Brain microvascular endothelial cell (primary cell): Measurements from ENCODE around the gene RCAN2.

Experiments used
- DNase-seq: peaks from one replicate; pipeline ENCODE4 v3.0.0-alpha.2; 2020
- H3K27ac ChIP-seq: fragments of 250-450 bp; sonication (Bioruptor Pico); 2 replicates; pipeline ENCODE4 v1.5.1; 2020; ENCODE audit warnings: mild to moderate bottlenecking, moderate library complexity
- H3K27me3 ChIP-seq: fragments of 250-450 bp; sonication (Bioruptor Pico); replicated peaks from 2 replicates; pipeline ENCODE4 v1.5.1; 2020; ENCODE audit warnings: mild to moderate bottlenecking
- H3K36me3 ChIP-seq: fragments of 250-450 bp; sonication (Bioruptor Pico); replicated peaks from 2 replicates; pipeline ENCODE4 v1.5.1; 2020; ENCODE audit warnings: mild to moderate bottlenecking
- H3K4me3 ChIP-seq: 2 replicates; pipeline ENCODE4 v1.5.1; 2011; ENCODE audit warnings: low read depth, mild to moderate bottlenecking, control low read depth, low read length, moderate library complexity
- in situ Hi-C: cut with HindIII; loops from 2 replicates; pipeline ENCODE4 v1.10.0; 2017; ENCODE audit warnings: low sequenced_read_pairs, low pct_ligation_motif_present
- TF ChIP-seq, protein P1 (sequence below): IDR thresholded peaks from 2 replicates; pipeline ENCODE4 v1.5.1; 2011; ENCODE audit warnings: low read depth, mild to moderate bottlenecking, moderate library complexity, low read length, control low read depth, inconsistent platforms; ENCODE audit errors: missing control alignments

RCAN2 gene

GRCh38 chr6:46510651-46511050, 19.4 kb upstream of the RCAN2 start:
- Histone ChIP-seq H3K36me3 (no peaks in the 10 kb centered on the region), H3K27ac (no peak overlapping the region), H3K4me3 (no peak overlapping the region), H3K27me3 (no peaks in the 10 kb centered on the region)
- TF ChIP-seq, protein P1, sequence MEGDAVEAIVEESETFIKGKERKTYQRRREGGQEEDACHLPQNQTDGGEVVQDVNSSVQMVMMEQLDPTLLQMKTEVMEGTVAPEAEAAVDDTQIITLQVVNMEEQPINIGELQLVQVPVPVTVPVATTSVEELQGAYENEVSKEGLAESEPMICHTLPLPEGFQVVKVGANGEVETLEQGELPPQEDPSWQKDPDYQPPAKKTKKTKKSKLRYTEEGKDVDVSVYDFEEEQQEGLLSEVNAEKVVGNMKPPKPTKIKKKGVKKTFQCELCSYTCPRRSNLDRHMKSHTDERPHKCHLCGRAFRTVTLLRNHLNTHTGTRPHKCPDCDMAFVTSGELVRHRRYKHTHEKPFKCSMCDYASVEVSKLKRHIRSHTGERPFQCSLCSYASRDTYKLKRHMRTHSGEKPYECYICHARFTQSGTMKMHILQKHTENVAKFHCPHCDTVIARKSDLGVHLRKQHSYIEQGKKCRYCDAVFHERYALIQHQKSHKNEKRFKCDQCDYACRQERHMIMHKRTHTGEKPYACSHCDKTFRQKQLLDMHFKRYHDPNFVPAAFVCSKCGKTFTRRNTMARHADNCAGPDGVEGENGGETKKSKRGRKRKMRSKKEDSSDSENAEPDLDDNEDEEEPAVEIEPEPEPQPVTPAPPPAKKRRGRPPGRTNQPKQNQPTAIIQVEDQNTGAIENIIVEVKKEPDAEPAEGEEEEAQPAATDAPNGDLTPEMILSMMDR = no peak
- in situ Hi-C loops = no loop called here
- DNase-seq = peak; percentile 90

GRCh38 chr6:46509981-46510510, 18.8 kb upstream of the RCAN2 start:
- TF ChIP-seq, protein P1 = no peak
- Histone ChIP-seq H3K27me3 (no peaks in the 10 kb centered on the region), H3K27ac (no peak overlapping the region), H3K36me3 (no peaks in the 10 kb centered on the region), H3K4me3 (no peak overlapping the region)
- no peak for DNase-seq
- in situ Hi-C loops = no loop called here

- no peak for DNase-seq
- Histone ChIP-seq H3K36me3 (no peaks in the 10 kb centered on the region), H3K27me3 (no peaks in the 10 kb centered on the region), H3K4me3 (no peak overlapping the region), H3K27ac (no peak overlapping the region)
- in situ Hi-C loops = no loop called here
- TF ChIP-seq, protein P1 = no peak
These were observed 17.8 kb upstream of the RCAN2 start for GRCh38 chr6:46509063-46509462.

- no peak for DNase-seq
- Histone ChIP-seq H3K36me3 (no peaks in the 10 kb centered on the region), H3K4me3 (no peak overlapping the region), H3K27me3 (no peaks in the 10 kb centered on the region), H3K27ac (no peak overlapping the region)
- in situ Hi-C loops = no loop called here
- TF ChIP-seq, protein P1 = no peak
These were observed 16.2 kb upstream of the RCAN2 start for GRCh38 chr6:46507426-46507825.

- H3K4me3 ChIP-seq = no peak overlapping the region
- no peaks in the 10 kb centered on the region for H3K36me3 ChIP-seq
- H3K27me3 ChIP-seq = no peaks in the 10 kb centered on the region
- DNase-seq = no peak
- H3K27ac ChIP-seq = no peak overlapping the region
- TF ChIP-seq, protein P1 = no peak
- in situ Hi-C loops = no loop called here
These were observed 14.7 kb upstream of the RCAN2 start for GRCh38 chr6:46505693-46506512.

GRCh38 chr6:46504242-46504641, 13.0 kb upstream of the RCAN2 start:
- Histone ChIP-seq H3K27ac (no peak overlapping the region), H3K36me3 (no peaks in the 10 kb centered on the region), H3K4me3 (no peak overlapping the region), H3K27me3 (no peaks in the 10 kb centered on the region)
- TF ChIP-seq, protein P1 = no peak
- DNase-seq = no peak
- in situ Hi-C loops = no loop called here
